SU-DHL-6 (cell line): ENCODE data around the gene NT5DC4.

Experiments
- H2AFZ ChIP-seq: fragments of 200-600 bp; sonication (generic); 2 replicates; pipeline ENCODE4 v1.6.1; 2014; ENCODE audit warnings: low read depth, mild to moderate bottlenecking, moderate library complexity, mixed read lengths, antibody characterized with exemption, low read length; ENCODE audit not compliant: severe bottlenecking
- H3F3A ChIP-seq: fragments of 200-600 bp; shearing (Covaris generic); 2 replicates; pipeline ENCODE4 v1.6.0; 2016; ENCODE audit warnings: antibody characterized with exemption, mild to moderate bottlenecking; ENCODE audit not compliant: insufficient read depth
- H3K27ac ChIP-seq: fragments of 200-600 bp; sonication (generic); 2 replicates; pipeline ENCODE4 v1.5.1; 2016; ENCODE audit warnings: low read depth, mild to moderate bottlenecking, low read length, moderate library complexity, mixed read lengths
- H3K27me3 ChIP-seq: fragments of 200-600 bp; sonication (generic), shearing (Covaris generic); 2 replicates; pipeline ENCODE4 v1.6.0; 2014; ENCODE audit warnings: mild to moderate bottlenecking, low read length
- H3K36me3 ChIP-seq: fragments of 200-600 bp; sonication (generic); 2 replicates; pipeline ENCODE4 v1.6.1; 2014; ENCODE audit warnings: mild to moderate bottlenecking, low read length, mixed read lengths
- H3K4me2 ChIP-seq: fragments of 300-600, 200-600 bp; shearing (Covaris generic), sonication (generic); 2 replicates; pipeline ENCODE4 v1.6.0; 2014; ENCODE audit warnings: low read length, low read depth, mild to moderate bottlenecking; ENCODE audit not compliant: poor library complexity, severe bottlenecking
- H3K4me3 ChIP-seq: fragments of 200-600 bp; sonication (generic); 2 replicates; pipeline ENCODE4 v1.5.1; 2014; ENCODE audit warnings: antibody characterized with exemption, low read length, mild to moderate bottlenecking, mixed read lengths; ENCODE audit not compliant: insufficient read depth, poor library complexity, severe bottlenecking
- H3K79me2 ChIP-seq: fragments of 200-600 bp; sonication (generic); 2 replicates; pipeline ENCODE4 v1.6.1; 2014; ENCODE audit warnings: mild to moderate bottlenecking, low read length, moderate library complexity; ENCODE audit not compliant: insufficient read depth
- H3K9ac ChIP-seq: fragments of 200-600 bp; sonication (generic); 2 replicates; pipeline ENCODE4 v1.7.0; 2014; ENCODE audit warnings: mild to moderate bottlenecking, low read length
- H3K9me2 ChIP-seq: fragments of 200-600 bp; sonication (generic); replicated peaks from 2 replicates; pipeline ENCODE4 v1.6.1; 2014; ENCODE audit warnings: low read length; ENCODE audit not compliant: insufficient read depth
- H3K9me3 ChIP-seq: fragments of 200-600 bp; sonication (generic); 2 replicates; pipeline ENCODE4 v1.6.1; 2014; ENCODE audit warnings: low read length, mixed read lengths; ENCODE audit not compliant: insufficient read depth
- H4K20me1 ChIP-seq: fragments of 200-600 bp; sonication (generic); 2 replicates; pipeline ENCODE4 v1.6.1; 2014; ENCODE audit warnings: low read depth, mild to moderate bottlenecking, antibody characterized with exemption, low read length, moderate library complexity, mixed read lengths
- CTCF ChIP-seq: fragments of 200-600 bp; sonication (generic); IDR thresholded peaks from one replicate; pipeline ENCODE4 v1.5.1; 2017; ENCODE audit warnings: antibody characterized with exemption, mild to moderate bottlenecking, low read length, moderate library complexity; ENCODE audit not compliant: insufficient read depth, poor library complexity, severe bottlenecking
- EZH2phosphoT487 ChIP-seq: fragments of 200-600 bp; sonication (generic), shearing (Covaris generic); conservative IDR thresholded peaks from 2 replicates; pipeline ENCODE4 v1.6.1; 2018; ENCODE audit warnings: mild to moderate bottlenecking, antibody characterized with exemption, low read length, moderate library complexity, mixed read lengths

Gene NT5DC4

GRCh38 chr2:112692495-112692911 is 28.3 kb upstream of the NT5DC4 start:
- TF ChIP-seq EZH2phosphoT487: no peak
- TF ChIP-seq CTCF: no peak
- no peaks in the 10 kb centered on the region for H3K9me2 ChIP-seq
- no peak overlapping the region for H3K4me3 ChIP-seq
- H3K27ac ChIP-seq: no peak overlapping the region
- no peak overlapping the region for H3K4me2 ChIP-seq
- no peaks in the 10 kb centered on the region for H3F3A ChIP-seq
- no peaks in the 10 kb centered on the region for H4K20me1 ChIP-seq
- H2AFZ ChIP-seq: no peak overlapping the region
- H3K9ac ChIP-seq: no peak overlapping the region
- H3K79me2 ChIP-seq: no peaks in the 10 kb centered on the region
- H3K27me3 ChIP-seq: no peaks in the 10 kb centered on the region
- no peaks in the 10 kb centered on the region for H3K9me3 ChIP-seq
- no peaks in the 10 kb centered on the region for H3K36me3 ChIP-seq

- no peaks in the 10 kb centered on the region for H3K9me3 ChIP-seq
- H3K36me3 ChIP-seq: no peaks in the 10 kb centered on the region
- H3K9ac ChIP-seq: no peak overlapping the region
- no peak for TF ChIP-seq EZH2phosphoT487
- TF ChIP-seq CTCF: no peak
- H3F3A ChIP-seq: no peaks in the 10 kb centered on the region
- no peak overlapping the region for H3K4me3 ChIP-seq
- no peak overlapping the region for H3K4me2 ChIP-seq
- no peaks in the 10 kb centered on the region for H3K9me2 ChIP-seq
- no peak overlapping the region for H2AFZ ChIP-seq
- no peak overlapping the region for H3K27ac ChIP-seq
- H4K20me1 ChIP-seq: no peaks in the 10 kb centered on the region
- H3K27me3 ChIP-seq: no peaks in the 10 kb centered on the region
- H3K79me2 ChIP-seq: no peaks in the 10 kb centered on the region
These were observed 27.9 kb upstream of the NT5DC4 start for GRCh38 chr2:112692918-112693317.

GRCh38 chr2:112693596-112693995 is 27.2 kb upstream of the NT5DC4 start:
- Histone ChIP-seq H3F3A (no peaks in the 10 kb centered on the region), H3K27me3 (no peaks in the 10 kb centered on the region), H3K4me2 (no peak overlapping the region), H2AFZ (no peak overlapping the region), H3K9ac (no peak overlapping the region), H3K4me3 (no peak overlapping the region), H3K9me2 (no peaks in the 10 kb centered on the region), H3K9me3 (no peaks in the 10 kb centered on the region), H3K27ac (no peak overlapping the region), H4K20me1 (no peaks in the 10 kb centered on the region), H3K79me2 (no peaks in the 10 kb centered on the region), H3K36me3 (no peaks in the 10 kb centered on the region)
- TF ChIP-seq CTCF: no peak
- TF ChIP-seq EZH2phosphoT487: no peak
